GM20000 (cell line): ENCODE measurements around the gene BICDL1.

ENCODE experiments used
- DNase-seq: peaks from one replicate; pipeline ENCODE4 v3.0.0; 2012; ENCODE audit warnings: low spot score
- TF ChIP-seq, protein P1 (sequence below): IDR thresholded peaks from 2 replicates; pipeline ENCODE4 v1.5.1; 2012; ENCODE audit warnings: mild to moderate bottlenecking, control low read depth; ENCODE audit errors: extremely low read depth, missing control alignments

BICDL1 gene

DNA sequence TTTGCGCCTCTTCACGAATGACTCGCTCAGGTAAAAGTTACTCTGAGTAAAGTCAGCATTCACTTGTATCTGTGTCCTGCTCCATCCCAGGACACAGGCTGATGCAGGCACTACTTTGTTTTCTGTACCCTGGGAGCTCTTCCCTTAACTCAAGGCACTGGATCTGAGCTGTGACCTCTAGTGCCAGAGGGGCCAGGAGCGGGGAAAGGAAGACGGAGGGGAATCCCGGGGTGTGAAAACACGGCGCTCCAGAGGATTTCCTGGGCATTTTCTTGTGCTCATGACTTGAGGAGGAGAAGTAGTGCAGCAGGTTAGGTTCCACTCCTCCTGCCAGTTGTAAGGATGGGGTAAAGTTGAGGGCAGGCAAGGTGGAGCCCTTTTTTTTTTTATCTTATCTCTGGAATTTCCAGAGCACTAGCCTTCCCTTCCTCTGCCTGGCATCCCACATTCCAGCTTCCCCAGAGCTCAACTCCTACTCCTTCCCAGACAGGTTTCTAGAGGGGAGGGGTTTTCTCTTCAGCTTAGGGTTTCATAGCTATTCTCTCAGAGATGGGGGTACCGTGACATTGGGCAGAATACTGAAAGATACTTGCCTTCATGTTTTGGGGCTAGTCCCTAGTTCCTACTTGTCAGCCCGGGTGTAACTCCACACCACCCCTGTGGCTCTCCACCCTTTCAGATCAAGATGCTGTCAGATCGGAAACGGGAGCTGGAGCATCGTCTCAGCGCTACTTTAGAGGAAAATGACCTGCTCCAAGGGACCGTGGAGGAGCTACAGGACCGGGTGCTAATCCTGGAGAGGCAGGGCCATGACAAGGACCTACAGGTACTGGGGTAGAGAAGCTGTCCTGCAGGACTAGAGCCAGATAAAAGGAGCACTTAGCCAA, 75.3 kb downstream of the BICDL1 start:
- no peak for DNase-seq

DNA sequence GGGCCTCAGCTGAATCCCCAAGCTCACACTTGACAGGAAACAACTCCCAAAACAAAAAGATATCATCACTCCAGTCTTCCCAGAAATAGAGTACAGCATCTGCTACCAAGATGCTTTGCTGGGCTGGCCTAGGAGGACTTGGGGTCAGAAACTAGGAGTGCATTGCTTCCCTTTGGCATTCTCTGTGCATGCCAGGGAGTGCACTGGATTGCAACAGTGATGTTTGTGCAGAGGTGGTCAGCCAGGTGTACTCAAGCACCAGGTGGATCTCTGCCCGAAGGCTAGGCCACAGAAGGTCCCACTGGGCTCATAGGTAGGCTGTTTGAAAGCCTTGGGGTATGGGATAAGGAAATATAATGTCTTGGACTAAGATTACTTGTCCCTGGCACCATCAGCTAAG, 76.4 kb downstream of the BICDL1 start:
- no peak for DNase-seq
- TF ChIP-seq, protein P1, sequence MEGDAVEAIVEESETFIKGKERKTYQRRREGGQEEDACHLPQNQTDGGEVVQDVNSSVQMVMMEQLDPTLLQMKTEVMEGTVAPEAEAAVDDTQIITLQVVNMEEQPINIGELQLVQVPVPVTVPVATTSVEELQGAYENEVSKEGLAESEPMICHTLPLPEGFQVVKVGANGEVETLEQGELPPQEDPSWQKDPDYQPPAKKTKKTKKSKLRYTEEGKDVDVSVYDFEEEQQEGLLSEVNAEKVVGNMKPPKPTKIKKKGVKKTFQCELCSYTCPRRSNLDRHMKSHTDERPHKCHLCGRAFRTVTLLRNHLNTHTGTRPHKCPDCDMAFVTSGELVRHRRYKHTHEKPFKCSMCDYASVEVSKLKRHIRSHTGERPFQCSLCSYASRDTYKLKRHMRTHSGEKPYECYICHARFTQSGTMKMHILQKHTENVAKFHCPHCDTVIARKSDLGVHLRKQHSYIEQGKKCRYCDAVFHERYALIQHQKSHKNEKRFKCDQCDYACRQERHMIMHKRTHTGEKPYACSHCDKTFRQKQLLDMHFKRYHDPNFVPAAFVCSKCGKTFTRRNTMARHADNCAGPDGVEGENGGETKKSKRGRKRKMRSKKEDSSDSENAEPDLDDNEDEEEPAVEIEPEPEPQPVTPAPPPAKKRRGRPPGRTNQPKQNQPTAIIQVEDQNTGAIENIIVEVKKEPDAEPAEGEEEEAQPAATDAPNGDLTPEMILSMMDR, result no peak

More for the DNA sequence above, 75.3 kb downstream of the BICDL1 start:
- TF ChIP-seq, protein P1, result no peak

DNA sequence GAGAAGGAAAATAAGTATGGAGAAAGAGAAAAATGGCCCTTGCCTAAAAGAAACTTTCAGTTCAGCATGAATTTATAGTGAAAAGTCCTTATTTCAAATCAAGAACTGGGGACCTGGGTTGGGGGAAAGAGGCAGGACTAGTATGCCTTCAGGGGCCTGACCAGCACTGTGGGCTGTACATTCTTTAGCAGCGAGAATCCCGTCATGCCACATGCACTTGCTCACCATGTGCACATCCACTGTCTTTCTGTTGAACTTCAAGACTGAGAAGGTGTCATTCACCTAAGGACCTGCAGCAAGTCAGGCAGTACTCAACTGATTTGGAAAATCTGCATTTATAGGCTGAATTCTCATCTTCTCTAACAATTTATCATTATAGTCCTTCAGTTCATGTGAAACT, 77.3 kb downstream of the BICDL1 start:
- TF ChIP-seq, protein P1, result no peak
- DNase-seq, result no peak

DNA sequence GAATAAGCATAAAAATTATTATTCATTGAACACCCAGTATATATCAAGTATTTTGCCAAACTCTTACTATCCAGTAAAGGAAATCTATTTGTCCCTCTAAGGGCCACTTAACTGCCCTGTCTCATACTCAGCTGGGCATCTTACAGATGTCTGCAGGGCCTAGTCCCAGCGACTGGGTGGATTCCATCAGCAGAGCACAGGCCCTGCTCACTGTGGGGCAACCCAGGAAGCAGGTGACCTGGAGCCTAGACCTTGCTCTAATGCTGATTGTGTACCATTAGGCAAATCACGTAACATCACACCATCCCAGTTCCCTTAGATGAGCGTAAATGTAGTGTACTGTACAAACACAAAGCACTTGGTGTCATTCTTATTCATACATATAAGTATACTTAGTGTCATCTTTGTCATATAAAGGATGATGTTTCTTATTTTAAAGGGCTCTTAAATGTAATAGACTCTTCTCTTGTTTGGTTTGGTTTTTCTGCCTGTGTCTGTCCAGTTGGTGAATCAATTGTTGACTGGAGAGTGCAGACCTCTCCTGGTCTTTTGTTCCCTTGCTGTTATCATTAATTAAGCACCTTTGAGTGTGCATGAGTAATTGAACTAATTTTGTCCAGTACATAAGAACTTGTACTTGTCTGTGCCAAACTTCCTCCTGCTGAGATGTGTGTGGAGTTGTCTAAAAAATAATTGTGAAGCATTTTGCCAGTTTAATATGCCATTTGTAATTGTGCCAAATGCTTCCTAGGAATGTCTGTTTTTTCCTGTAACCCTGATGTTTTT, 78.2 kb downstream of the BICDL1 start:
- TF ChIP-seq, protein P1, result no peak
- no peak for DNase-seq

DNA sequence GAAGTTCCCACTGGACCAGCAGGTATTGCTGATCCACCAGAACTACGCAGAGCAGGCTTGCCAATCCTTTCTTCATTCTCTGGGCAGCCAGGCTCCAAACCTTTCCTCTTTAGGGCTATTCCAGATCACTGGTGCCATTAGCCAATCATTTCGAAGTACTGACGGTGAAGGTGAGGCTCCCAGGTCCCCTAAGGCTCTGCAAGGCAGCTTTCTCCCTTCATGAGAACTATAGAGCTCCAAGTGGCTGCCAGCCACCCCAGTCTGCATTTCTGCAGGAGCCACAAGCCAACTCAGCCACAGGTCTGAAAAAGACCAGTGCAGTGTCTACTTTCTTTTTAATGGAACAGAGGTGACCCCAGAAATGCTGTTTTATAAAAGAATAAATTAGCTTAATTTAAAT, 78.9 kb downstream of the BICDL1 start:
- no peak for DNase-seq
- TF ChIP-seq, protein P1, result no peak

DNA sequence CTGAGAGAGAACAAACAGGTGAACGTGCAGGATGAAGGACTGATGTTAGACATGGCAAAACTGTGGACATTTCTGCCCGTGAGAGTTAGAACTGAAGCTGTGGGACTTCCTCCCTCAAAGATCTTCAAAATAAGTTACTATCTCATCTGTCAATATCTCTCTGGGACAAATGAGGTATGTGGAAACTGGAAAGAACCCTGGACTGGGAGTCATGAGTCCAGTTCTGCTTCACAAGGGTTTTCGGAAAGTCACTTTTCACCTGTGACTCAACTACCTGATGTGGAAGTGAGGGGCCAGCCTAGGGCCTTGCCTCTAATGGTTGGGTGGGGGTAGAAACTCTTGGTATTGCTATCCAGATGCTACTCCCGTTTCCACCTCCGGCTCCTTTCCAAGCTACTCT, 80.2 kb downstream of the BICDL1 start:
- DNase-seq, result no peak
- TF ChIP-seq, protein P1, result no peak

DNA sequence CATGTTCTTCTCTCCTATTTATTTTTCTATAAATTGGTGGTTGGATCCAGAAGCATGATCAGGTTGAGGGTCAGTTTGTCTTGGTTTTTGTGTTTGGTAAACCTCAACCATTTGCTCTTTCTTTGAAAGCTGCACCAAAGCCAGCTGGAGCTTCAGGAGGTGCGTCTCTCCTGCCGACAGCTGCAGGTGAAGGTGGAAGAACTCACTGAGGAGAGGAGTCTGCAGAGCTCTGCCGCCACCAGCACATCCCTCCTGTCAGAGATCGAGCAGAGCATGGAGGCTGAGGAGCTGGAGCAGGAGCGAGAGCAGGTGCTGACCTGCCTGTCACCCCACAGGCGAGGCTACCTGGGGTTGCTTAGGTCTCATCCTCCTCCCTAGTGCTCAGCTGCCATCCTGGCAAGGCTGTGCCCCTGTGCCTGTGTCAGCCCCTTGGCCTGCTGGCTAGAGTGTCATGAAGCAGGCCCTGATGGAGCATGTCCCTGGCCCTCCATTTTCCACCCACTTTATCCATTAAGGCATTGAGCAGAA, 82.5 kb downstream of the BICDL1 start:
- no peak for DNase-seq

More for the DNA sequence above, 82.5 kb downstream of the BICDL1 start:
- TF ChIP-seq, protein P1, result no peak
